Liver (tissue), 9 donors: Measurements from ENCODE around the gene LILRB5. TPM values are rescaled to one million over a fixed set of nuclear protein-coding genes. Genes with fewer than 3 reads are reported as not detected.
"Not testable (repeated sequence)": the region's sequence is repeated elsewhere in the genome, so short reads cannot be mapped to it uniquely, and the experiment has no call there.

Experiments
- DNase-seq: peaks from one replicate; pipeline ENCODE4 v3.0.0-alpha.2; 2017; ENCODE audit warnings: low spot score
- H3K27ac ChIP-seq, 2 donors: one replicate each; pipeline ENCODE4 v1.7.0; 2013; ENCODE audit warnings: inconsistent platforms in 2 of 2, low read length in 2 of 2, control low read depth in 1 of 2, low read depth in 1 of 2, mild to moderate bottlenecking in 1 of 2
- H3K27me3 ChIP-seq, 4 donors: one replicate each; pipeline versions ENCODE4 v1.6.1 to v1.7.0; 2013; ENCODE audit warnings: low read length in 3 of 4, inconsistent platforms in 1 of 4, mild to moderate bottlenecking in 1 of 4, moderate library complexity in 1 of 4; ENCODE audit not compliant: control insufficient read depth in 4 of 4, insufficient read depth in 4 of 4
- H3K36me3 ChIP-seq, 4 donors: one replicate each; pipeline versions ENCODE4 v1.6.1 to v1.7.0; 2013; ENCODE audit warnings: low read length in 3 of 4, mild to moderate bottlenecking in 3 of 4, low read depth in 1 of 4, moderate library complexity in 1 of 4; ENCODE audit not compliant: control insufficient read depth in 4 of 4, insufficient read depth in 3 of 4
- H3K4me1 ChIP-seq, 4 donors: one replicate each; pipeline versions ENCODE4 v1.6.1 to v1.7.0; 2013; ENCODE audit warnings: low read length in 3 of 4, mild to moderate bottlenecking in 3 of 4, moderate library complexity in 1 of 4; ENCODE audit not compliant: control insufficient read depth in 4 of 4, insufficient read depth in 4 of 4
- H3K4me3 ChIP-seq, 3 donors: one replicate each; pipeline versions ENCODE4 v1.6.1 to v1.7.0; 2013; ENCODE audit warnings: low read length in 3 of 3, control low read depth in 1 of 3, low read depth in 1 of 3, mild to moderate bottlenecking in 1 of 3
- H3K9ac ChIP-seq, 2 donors: one replicate each; pipeline ENCODE4 v1.7.0; 2013; ENCODE audit warnings: low read length in 2 of 2, mild to moderate bottlenecking in 2 of 2, moderate library complexity in 2 of 2, control low read depth in 1 of 2, low read depth in 1 of 2
- H3K9me3 ChIP-seq, 4 donors: one replicate each; pipeline versions ENCODE4 v1.6.1 to v1.7.0; 2013; ENCODE audit warnings: low read length in 3 of 4; ENCODE audit not compliant: control insufficient read depth in 4 of 4
- ATF3 ChIP-seq: IDR thresholded peaks from 2 replicates; pipeline ENCODE4 v1.6.1; 2016; ENCODE audit warnings: antibody characterized with exemption
- CTCF ChIP-seq: fragments of 150-350 bp; IDR thresholded peaks from 2 replicates; pipeline ENCODE4 v1.5.1; 2017; ENCODE audit warnings: improper control_type of control experiment, low read depth, low read length; ENCODE audit not compliant: missing input control
- EGR1 ChIP-seq, 2 donors: IDR thresholded peaks; 2 replicates each; pipeline ENCODE4 v1.6.1; 2016 to 2018; ENCODE audit warnings: antibody characterized with exemption in 2 of 2, low read depth in 2 of 2
- FOXA1 ChIP-seq: IDR thresholded peaks from 2 replicates; pipeline ENCODE4 v1.6.1; 2016; ENCODE audit warnings: antibody characterized with exemption
- FOXA2 ChIP-seq: IDR thresholded peaks from 2 replicates; pipeline ENCODE4 v1.6.1; 2016; ENCODE audit warnings: antibody characterized with exemption
- GABPA ChIP-seq, 2 donors: IDR thresholded peaks in 1 of 2; conservative IDR thresholded peaks in 1 of 2; 2 replicates each; pipeline ENCODE4 v1.6.1; 2016; ENCODE audit warnings: antibody characterized with exemption in 2 of 2, mild to moderate bottlenecking in 1 of 2, moderate library complexity in 1 of 2
- HNF4A ChIP-seq, 2 donors: conservative IDR thresholded peaks; 2 replicates each; pipeline ENCODE4 v1.6.1; 2016; ENCODE audit warnings: antibody characterized with exemption in 2 of 2, mild to moderate bottlenecking in 2 of 2
- HNF4G ChIP-seq: IDR thresholded peaks from 2 replicates; pipeline ENCODE4 v1.6.1; 2016; ENCODE audit warnings: antibody characterized with exemption
- JUND ChIP-seq, 2 donors: IDR thresholded peaks; 2 replicates each; pipeline ENCODE4 v1.6.1; 2016; ENCODE audit warnings: antibody characterized with exemption in 2 of 2
- MAX ChIP-seq: IDR thresholded peaks from 2 replicates; pipeline ENCODE4 v1.6.1; 2016; ENCODE audit warnings: antibody characterized with exemption
- NR2F2 ChIP-seq: IDR thresholded peaks from 2 replicates; pipeline ENCODE4 v1.6.1; 2016; ENCODE audit warnings: antibody characterized with exemption
- RAD21 ChIP-seq, 2 donors: IDR thresholded peaks; 2 replicates each; pipeline ENCODE4 v1.6.1; 2016; ENCODE audit warnings: antibody characterized with exemption in 2 of 2, mild to moderate bottlenecking in 2 of 2
- REST ChIP-seq: IDR thresholded peaks from 2 replicates; pipeline ENCODE4 v1.6.1; 2016; ENCODE audit warnings: antibody characterized with exemption, mild to moderate bottlenecking
- RXRA ChIP-seq, 2 donors: IDR thresholded peaks; 2 replicates each; pipeline ENCODE4 v1.6.1; 2017 to 2018; ENCODE audit warnings: antibody characterized with exemption in 2 of 2, mild to moderate bottlenecking in 1 of 2
- SP1 ChIP-seq: IDR thresholded peaks from 2 replicates; pipeline ENCODE4 v1.6.1; 2018; ENCODE audit warnings: antibody characterized with exemption, mild to moderate bottlenecking
- TAF1 ChIP-seq: conservative IDR thresholded peaks from 2 replicates; pipeline ENCODE4 v1.6.1; 2016; ENCODE audit warnings: antibody characterized with exemption, mild to moderate bottlenecking
- YY1 ChIP-seq: IDR thresholded peaks from 2 replicates; pipeline ENCODE4 v1.6.1; 2016; ENCODE audit warnings: antibody characterized with exemption, mild to moderate bottlenecking
- ZBTB33 ChIP-seq: IDR thresholded peaks from 2 replicates; pipeline ENCODE4 v1.6.1; 2016; ENCODE audit warnings: antibody characterized with exemption
- WGBS: extraction: QIAGEN DNeasy Blood & Tissue Kit; methylation state at CpG from one replicate; pipeline ENCODE4 v1.1.7; 2013; 5-methylcytosine and 5-hydroxymethylcytosine counted together
- polyA plus RNA-seq, 2 donors: library from polyadenylated mRNA; stranded (reverse) in 1 of 2; unstranded in 1 of 2; fragments of 200-250 nt in 1 of 2; fragments of >200 nt in 1 of 2; fragmentation: Nextera tagmentation in 1 of 2; extraction: Ambion mirVana in 1 of 2; gene quantifications; one replicate each; pipeline versions ENCODE4 v1.2.1 to v1.2.3, GENCODE V29; 2013 to 2015
- total RNA-seq, 2 donors: library from RNA; depleted of rRNA; stranded (reverse); fragments of >200 nt; gene quantifications; one replicate each; pipeline ENCODE4 v1.2.3, GENCODE V29; 2014
- donor health status: healthy.
- donor health status: healthy.
- donor health status: healthy.
- donor health status: healthy.
- donor health status: healthy.

LILRB5 gene
- total and polyA plus RNA-seq, 4 donors: 5.1 to 10.8 (median 6.3) TPM

GRCh38 chr19:54275951-54276350, 18.9 kb upstream of the LILRB5 start:
- H3K9ac ChIP-seq: no peak overlapping the region
- H3K9me3 ChIP-seq: no peaks in the 10 kb centered on the region
- DNase-seq: no peak
- no peak overlapping the region for H3K27ac ChIP-seq
- TF ChIP-seq EGR1 (IDR thresholded peaks at IDR 0.05; ENCODE audit: low read depth in 2 of 2) (no peak), JUND (IDR thresholded peaks at IDR 0.05) (no peak), CTCF (no peak), HNF4G (no peak), SP1 (no peak), MAX (no peak), RAD21 (IDR thresholded peaks at IDR 0.05) (no peak), FOXA1 (no peak), ZBTB33 (no peak), TAF1 (no peak), HNF4A (conservative IDR thresholded peaks at IDR 0.05) (no peak), YY1 (no peak), RXRA (IDR thresholded peaks at IDR 0.05) (no peak), REST (no peak), GABPA (IDR thresholded peaks at IDR 0.05 in 1 of 2, conservative IDR thresholded peaks at IDR 0.05 in 1 of 2) (no peak), NR2F2 (no peak), ATF3 (no peak), FOXA2 (no peak)
- WGBS: 47% methylated on average over 9 of the region's 9 CpGs
- H3K4me3 ChIP-seq: no peak overlapping the region
- H3K4me1 ChIP-seq: no peaks in the 10 kb centered on the region
- no peaks in the 10 kb centered on the region for H3K27me3 ChIP-seq
- H3K36me3 ChIP-seq: no peaks in the 10 kb centered on the region

- 55% methylated on average over 9 of the region's 9 CpGs for WGBS
- H3K9ac ChIP-seq, DNase-seq, H3K9me3 ChIP-seq, H3K4me1 ChIP-seq, H3K4me3 ChIP-seq, H3K27me3 ChIP-seq, H3K36me3 ChIP-seq, H3K27ac ChIP-seq: not testable (repeated sequence)
Observed at GRCh38 chr19:54274516-54274915, 17.4 kb upstream of the LILRB5 start.
